ENCODE measurements around the gene FN1. TPM values are rescaled to one million over a fixed set of nuclear protein-coding genes. Genes with fewer than 3 reads are reported as not detected.

FN1 gene
- total RNA-seq, 4 donors from 2014 or later: 24.8 to 341 (median 58.6) TPM

DNA sequence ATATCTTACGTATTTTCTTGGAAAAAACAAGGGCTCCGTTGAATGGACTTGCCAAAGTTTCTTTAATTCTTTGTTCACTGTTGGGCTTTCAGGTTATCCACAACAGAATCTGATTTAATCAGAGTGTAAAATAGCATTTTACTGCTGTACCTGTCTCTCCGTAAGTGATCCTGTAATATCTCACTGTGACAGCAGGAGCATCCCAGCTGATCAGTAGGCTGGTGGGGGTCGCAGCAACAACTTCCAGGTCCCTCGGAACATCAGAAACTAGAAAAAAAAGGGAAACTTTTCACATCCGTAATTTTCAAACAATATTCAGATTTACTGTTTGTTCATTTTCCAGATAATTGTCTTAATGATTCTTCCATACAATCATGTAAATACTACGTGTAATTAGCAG lies 51.2 kb downstream of the FN1 start:
- H3K4me1 ChIP-seq: no peaks in the 10 kb centered on the region
- no peaks in the 10 kb centered on the region for H3K9me3 ChIP-seq
- in situ Hi-C loops (cut with MboI; ENCODE audit: low sequenced_read_pairs in 4 of 4): no loop called here
- DNase-seq (no peak), ATAC-seq (no peak)
- H3K27me3 ChIP-seq: no peaks in the 10 kb centered on the region
- intact Hi-C loops (cut with DNase I; ENCODE audit: low total_unique reads): no loop called here
- H3K36me3 ChIP-seq: no peaks in the 10 kb centered on the region
- TF ChIP-seq POLR2A (IDR thresholded peaks at IDR 0.05): no peak
- TF ChIP-seq, protein P1, sequence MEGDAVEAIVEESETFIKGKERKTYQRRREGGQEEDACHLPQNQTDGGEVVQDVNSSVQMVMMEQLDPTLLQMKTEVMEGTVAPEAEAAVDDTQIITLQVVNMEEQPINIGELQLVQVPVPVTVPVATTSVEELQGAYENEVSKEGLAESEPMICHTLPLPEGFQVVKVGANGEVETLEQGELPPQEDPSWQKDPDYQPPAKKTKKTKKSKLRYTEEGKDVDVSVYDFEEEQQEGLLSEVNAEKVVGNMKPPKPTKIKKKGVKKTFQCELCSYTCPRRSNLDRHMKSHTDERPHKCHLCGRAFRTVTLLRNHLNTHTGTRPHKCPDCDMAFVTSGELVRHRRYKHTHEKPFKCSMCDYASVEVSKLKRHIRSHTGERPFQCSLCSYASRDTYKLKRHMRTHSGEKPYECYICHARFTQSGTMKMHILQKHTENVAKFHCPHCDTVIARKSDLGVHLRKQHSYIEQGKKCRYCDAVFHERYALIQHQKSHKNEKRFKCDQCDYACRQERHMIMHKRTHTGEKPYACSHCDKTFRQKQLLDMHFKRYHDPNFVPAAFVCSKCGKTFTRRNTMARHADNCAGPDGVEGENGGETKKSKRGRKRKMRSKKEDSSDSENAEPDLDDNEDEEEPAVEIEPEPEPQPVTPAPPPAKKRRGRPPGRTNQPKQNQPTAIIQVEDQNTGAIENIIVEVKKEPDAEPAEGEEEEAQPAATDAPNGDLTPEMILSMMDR (IDR thresholded peaks at IDR 0.05 in 4 of 5, conservative IDR thresholded peaks at IDR 0.05 in 1 of 5): no peak
- no peak overlapping the region for H3K4me3 ChIP-seq
- H3K27ac ChIP-seq: no peak overlapping the region

DNA sequence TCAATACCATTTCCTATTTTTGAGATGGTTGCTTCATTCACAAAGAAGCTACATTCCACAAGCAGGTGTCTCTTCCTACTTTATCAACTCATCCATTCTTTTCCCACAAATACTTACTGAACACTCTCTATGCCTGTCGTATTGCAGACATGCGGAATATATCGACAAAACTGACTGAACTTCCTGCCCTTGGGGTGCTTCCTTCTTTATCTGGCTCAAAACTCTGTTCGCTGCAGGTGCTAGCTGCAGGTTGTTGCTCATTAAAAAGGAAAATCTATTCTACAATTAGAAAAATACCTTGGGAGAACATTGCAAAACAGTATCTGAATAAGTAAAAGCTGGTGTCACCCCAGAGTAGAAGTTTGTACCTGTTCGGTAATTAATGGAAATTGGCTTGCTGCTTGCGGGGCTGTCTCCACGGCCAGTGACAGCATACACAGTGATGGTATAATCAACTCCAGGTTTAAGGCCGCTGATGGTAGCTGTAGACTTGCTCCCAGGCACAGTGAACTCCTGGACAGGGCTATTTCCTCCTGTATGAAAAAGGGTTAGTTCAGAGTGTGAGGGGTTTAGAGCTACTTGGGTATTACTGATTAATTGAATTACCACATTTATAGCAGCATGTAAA lies 52.1 kb downstream of the FN1 start:
- no peak for DNase-seq
- in situ Hi-C loops (cut with MboI; ENCODE audit: low sequenced_read_pairs in 4 of 4) (no loop called here), intact Hi-C loops (cut with DNase I; ENCODE audit: low total_unique reads) (no loop called here)
- Histone ChIP-seq H3K9me3 (no peaks in the 10 kb centered on the region), H3K27me3 (no peaks in the 10 kb centered on the region), H3K36me3 (peaks cover 0 to 2% of the 10 kb centered on the region in 2 donors), H3K27ac (no peak overlapping the region), H3K4me1 (no peaks in the 10 kb centered on the region), H3K4me3 (no peak overlapping the region)
- no peak for ATAC-seq
- no peak for TF ChIP-seq POLR2A (IDR thresholded peaks at IDR 0.05)
- TF ChIP-seq, protein P1 (IDR thresholded peaks at IDR 0.05 in 4 of 5, conservative IDR thresholded peaks at IDR 0.05 in 1 of 5): no peak

DNA sequence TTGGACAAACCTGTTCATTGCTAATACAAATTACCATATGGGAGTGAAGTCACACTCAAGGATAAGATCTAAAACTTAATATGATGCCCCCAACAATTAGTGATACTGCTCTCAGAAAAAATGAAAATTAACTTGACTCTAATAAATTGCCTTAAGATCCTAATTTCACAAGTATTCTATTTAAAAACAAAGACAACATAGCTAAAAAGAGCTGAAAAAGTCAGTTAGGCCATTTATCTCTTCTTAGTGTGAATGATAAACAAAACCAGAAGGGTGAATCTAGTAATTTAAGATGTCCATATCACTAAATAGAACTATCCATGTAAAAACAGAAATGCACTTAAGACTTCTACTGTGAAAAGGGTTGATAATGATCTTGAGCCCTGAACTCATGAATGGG lies 53.4 kb downstream of the FN1 start:
- no peak for ATAC-seq
- in situ Hi-C loops (cut with MboI; ENCODE audit: low sequenced_read_pairs in 4 of 4) (no loop called here), intact Hi-C loops (cut with DNase I; ENCODE audit: low total_unique reads) (no loop called here)
- peaks cover 0 to 4% of the 10 kb centered on the region in 2 donors for H3K36me3 ChIP-seq
- H3K27ac ChIP-seq: no peak overlapping the region
- TF ChIP-seq, protein P1 (IDR thresholded peaks at IDR 0.05 in 4 of 5, conservative IDR thresholded peaks at IDR 0.05 in 1 of 5): no peak
- TF ChIP-seq POLR2A (IDR thresholded peaks at IDR 0.05): no peak
- H3K4me1 ChIP-seq: no peaks in the 10 kb centered on the region
- H3K9me3 ChIP-seq: no peaks in the 10 kb centered on the region
- no peak overlapping the region for H3K4me3 ChIP-seq
- no peaks in the 10 kb centered on the region for H3K27me3 ChIP-seq
- DNase-seq: no peak

- Histone ChIP-seq H3K4me3 (no peak overlapping the region), H3K27me3 (no peaks in the 10 kb centered on the region), H3K36me3 (peaks cover 0 to 4% of the 10 kb centered on the region in 2 donors), H3K27ac (no peak overlapping the region), H3K4me1 (no peaks in the 10 kb centered on the region), H3K9me3 (no peaks in the 10 kb centered on the region)
- DNase-seq (no peak), ATAC-seq (no peak)
- TF ChIP-seq, protein P1 (IDR thresholded peaks at IDR 0.05 in 4 of 5, conservative IDR thresholded peaks at IDR 0.05 in 1 of 5): no peak
- no peak for TF ChIP-seq POLR2A (IDR thresholded peaks at IDR 0.05)
- in situ Hi-C loops (cut with MboI; ENCODE audit: low sequenced_read_pairs in 4 of 4) (no loop called here), intact Hi-C loops (cut with DNase I; ENCODE audit: low total_unique reads) (no loop called here)
Measured at GRCh38 chr2:215382011-215382410, 53.9 kb downstream of the FN1 start.

- Histone ChIP-seq H3K27me3 (no peaks in the 10 kb centered on the region), H3K27ac (no peak overlapping the region), H3K4me3 (no peak overlapping the region), H3K9me3 (no peaks in the 10 kb centered on the region), H3K4me1 (no peaks in the 10 kb centered on the region), H3K36me3 (peaks cover 0 to 4% of the 10 kb centered on the region in 2 donors)
- TF ChIP-seq, protein P1 (IDR thresholded peaks at IDR 0.05 in 4 of 5, conservative IDR thresholded peaks at IDR 0.05 in 1 of 5): no peak
- no peak for TF ChIP-seq POLR2A (IDR thresholded peaks at IDR 0.05)
- ATAC-seq (no peak), DNase-seq (no peak)
- intact Hi-C loops (cut with DNase I; ENCODE audit: low total_unique reads) (no loop called here), in situ Hi-C loops (cut with MboI; ENCODE audit: low sequenced_read_pairs in 4 of 4) (no loop called here)
Measured at GRCh38 chr2:215380699-215381098, 55.2 kb downstream of the FN1 start.

Data from gastrocnemius medialis (tissue), 4 donors.